HepG2 (cell line): ENCODE data around the gene SAE1. TPM values are rescaled to one million over a fixed set of nuclear protein-coding genes. Genes with fewer than 3 reads are reported as not detected.

Experiments
- ARNTL ChIP-seq: sonication (generic); formaldehyde crosslinking; IDR thresholded peaks from 2 replicates; pipeline ENCODE4 v1.4.0; 2020; ENCODE audit warnings: mild to moderate bottlenecking, missing genetic modification reagents
- CREB1 ChIP-seq, 2 experiments: fragments of 450-650 bp in 1 of 2; IDR thresholded peaks; 2 replicates each; pipeline ENCODE4 v1.6.1; 2016 to 2017; ENCODE audit warnings: control low read depth in 1 of 2, mild to moderate bottlenecking in 1 of 2, missing compliant biosample characterization in 1 of 2, missing genetic modification characterization in 1 of 2
- FOSL1 ChIP-seq: sonication (generic); formaldehyde crosslinking; IDR thresholded peaks from 2 replicates; pipeline ENCODE4 v1.9.0; 2021; ENCODE audit warnings: missing genetic modification reagents, borderline replicate concordance
- FOXC1 ChIP-seq: sonication (generic); formaldehyde crosslinking; IDR thresholded peaks from 2 replicates; pipeline ENCODE4 v1.8.0; 2022; ENCODE audit warnings: mild to moderate bottlenecking, missing genetic modification reagents, borderline replicate concordance
- GATAD2A ChIP-seq: IDR thresholded peaks from 2 replicates; pipeline ENCODE4 v1.6.1; 2016
- GZF1 ChIP-seq: sonication (generic); formaldehyde crosslinking; IDR thresholded peaks from 2 replicates; pipeline ENCODE4 v1.5.1; 2020; ENCODE audit warnings: mild to moderate bottlenecking, missing genetic modification reagents
- KDM5B ChIP-seq: sonication (generic); formaldehyde crosslinking; IDR thresholded peaks from 2 replicates; pipeline ENCODE4 v1.4.0; 2020; ENCODE audit warnings: missing genetic modification reagents, mild to moderate bottlenecking, borderline replicate concordance
- POLR2AphosphoS5 ChIP-seq: IDR thresholded peaks from 2 replicates; pipeline ENCODE4 v1.6.1; 2012; ENCODE audit warnings: low read depth, low read length
- XBP1 ChIP-seq: sonication (generic); formaldehyde crosslinking; IDR thresholded peaks from 2 replicates; pipeline ENCODE4 v1.5.0; 2020; ENCODE audit warnings: missing genetic modification reagents
- ZNF766 ChIP-seq: sonication (generic); formaldehyde crosslinking; IDR thresholded peaks from 2 replicates; pipeline ENCODE4 v1.5.0; 2020; ENCODE audit warnings: missing genetic modification reagents, borderline replicate concordance
- ZNF776 ChIP-seq: sonication (generic); formaldehyde crosslinking; IDR thresholded peaks from 2 replicates; pipeline ENCODE4 v1.4.0; 2020; ENCODE audit warnings: mild to moderate bottlenecking, missing genetic modification reagents
- ZNF788 ChIP-seq: sonication (generic); formaldehyde crosslinking; IDR thresholded peaks from 2 replicates; pipeline ENCODE4 v1.5.0; 2020; ENCODE audit warnings: mild to moderate bottlenecking, missing genetic modification reagents, borderline replicate concordance
- ZNF878 ChIP-seq: sonication (generic); formaldehyde crosslinking; IDR thresholded peaks from 2 replicates; pipeline ENCODE4 v1.8.1; 2023; ENCODE audit warnings: mild to moderate bottlenecking, missing genetic modification reagents, moderate library complexity
- ZSCAN9 ChIP-seq: IDR thresholded peaks from 2 replicates; pipeline ENCODE4 v1.6.1; 2016; ENCODE audit warnings: borderline replicate concordance
- polyA plus RNA-seq, 8 experiments: library from polyadenylated mRNA; depleted of rRNA in 3 of 8; stranded (reverse) in 7 of 8; unstranded in 1 of 8; fragments of >200 nt; fragmentation: Illumina TruSeq in 4 of 8; extraction: Trizol in 4 of 8; gene quantifications; 2 replicates each; pipeline versions ENCODE4 v1.2.1 to v1.2.3, GENCODE V29; 2011 to 2016; ENCODE audit warnings: low read depth in 4 of 8, missing spikeins in 1 of 8, mixed read lengths in 1 of 8; ENCODE audit not compliant: insufficient read depth in 1 of 8
- total RNA-seq, 5 experiments: library from RNA; depleted of rRNA; stranded (reverse); fragments of >200 nt; fragmentation: Illumina TruSeq; extraction: Trizol; gene quantifications; 2 replicates each; pipeline ENCODE4 v1.2.3, GENCODE V29; 2016; ENCODE audit warnings: low read depth in 1 of 5
- TF ChIP-seq, protein P1 (sequence below): sonication (generic); formaldehyde crosslinking; IDR thresholded peaks from 2 replicates; pipeline ENCODE4 v1.8.0; 2022; ENCODE audit warnings: mild to moderate bottlenecking, missing genetic modification reagents, moderate library complexity
- TF ChIP-seq, protein P2 (sequence below): sonication (generic); formaldehyde crosslinking; IDR thresholded peaks from 2 replicates; pipeline ENCODE4 v1.5.1; 2020; ENCODE audit warnings: mild to moderate bottlenecking, missing genetic modification reagents
- TF ChIP-seq, protein P3 (sequence below): IDR thresholded peaks from 2 replicates; pipeline ENCODE4 v1.6.1; 2012; ENCODE audit warnings: low read depth, low read length, improper control_type of control experiment
- TF ChIP-seq, protein P4 (sequence below): sonication (generic); formaldehyde crosslinking; IDR thresholded peaks from 2 replicates; pipeline ENCODE4 v1.8.1; 2022; ENCODE audit warnings: mild to moderate bottlenecking, missing genetic modification reagents
- TF ChIP-seq, protein P5 (sequence below): sonication (generic); formaldehyde crosslinking; IDR thresholded peaks from 2 replicates; pipeline ENCODE4 v1.4.0; 2020; ENCODE audit warnings: mild to moderate bottlenecking, missing genetic modification reagents

SAE1 gene
- total and polyA plus RNA-seq, 2 of the 13 experiments (the other 11 are each of a cell fraction or from before 2014, with no cell fraction given): 87.6 to 197 TPM

DNA sequence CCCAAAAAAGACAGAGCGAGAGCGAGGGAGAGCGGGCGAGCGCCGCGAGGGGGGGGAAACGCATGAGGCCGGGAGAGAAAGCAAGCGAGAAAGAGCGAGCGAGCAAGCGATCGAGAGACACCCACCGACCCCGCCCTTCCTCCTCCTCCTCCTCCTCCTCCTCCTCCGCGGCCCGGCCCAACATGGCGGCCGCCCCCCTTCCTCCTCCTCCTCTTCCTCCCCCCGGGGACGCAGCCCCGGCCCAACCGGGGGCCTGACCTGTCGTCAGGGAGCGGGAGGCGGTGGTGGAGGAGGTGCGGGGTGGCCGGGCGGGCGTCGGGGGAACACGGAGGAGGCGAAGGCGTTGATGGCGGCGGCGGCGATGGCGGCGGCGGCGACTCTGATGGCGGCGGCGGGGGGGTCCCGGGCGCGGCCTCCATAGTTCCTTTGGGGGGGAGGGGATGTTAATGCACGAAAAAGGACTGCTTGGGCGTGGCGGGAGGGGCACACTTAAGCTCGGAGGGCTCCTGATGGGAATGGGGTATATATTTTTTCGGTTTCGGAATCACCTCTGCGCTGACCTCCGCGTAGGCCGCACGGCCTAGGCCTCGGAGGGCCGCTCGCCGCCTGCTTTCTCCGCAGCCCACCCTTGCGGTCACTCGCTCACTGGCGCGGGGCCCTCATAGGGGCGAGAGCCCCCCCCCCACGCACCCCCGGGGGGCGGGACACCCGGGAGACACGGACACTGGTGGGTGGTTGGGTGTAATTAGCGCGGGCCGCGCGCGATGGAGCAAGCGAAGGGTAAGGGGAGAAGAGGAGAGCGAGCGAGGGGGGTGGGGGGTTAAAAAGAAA is 18.3 kb upstream of the SAE1 start (continued):
- TF ChIP-seq, protein P1, sequence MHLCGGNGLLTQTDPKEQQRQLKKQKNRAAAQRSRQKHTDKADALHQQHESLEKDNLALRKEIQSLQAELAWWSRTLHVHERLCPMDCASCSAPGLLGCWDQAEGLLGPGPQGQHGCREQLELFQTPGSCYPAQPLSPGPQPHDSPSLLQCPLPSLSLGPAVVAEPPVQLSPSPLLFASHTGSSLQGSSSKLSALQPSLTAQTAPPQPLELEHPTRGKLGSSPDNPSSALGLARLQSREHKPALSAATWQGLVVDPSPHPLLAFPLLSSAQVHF: 0 out of 2 replicates have a peak, but pooled peaks have one; percentile 54
- TF ChIP-seq ZNF766 (no peak), ZNF878 (CRISPR knock-in tag) (no peak), FOSL1 (CRISPR knock-in tag) (no peak), GZF1 (CRISPR knock-in tag) (no peak; the same call in 1 of the 2 replicates), ARNTL (CRISPR knock-in tag) (no peak; the same call in 1 of the 2 replicates), FOXC1 (CRISPR knock-in tag) (no peak), ZSCAN9 (no peak), CREB1 (IDR thresholded peaks at IDR 0.05) (no peak), CREB1 (CRISPR knock-in tag; IDR thresholded peaks at IDR 0.05) (no peak), ZNF788 (peak; percentile 52; the same call in 1 of the 2 replicates), POLR2AphosphoS5 (peak; percentile 72), XBP1 (no peak), GATAD2A (CRISPR knock-in tag) (no peak), KDM5B (CRISPR knock-in tag) (peak; percentile 12; the same call in 1 of the 2 replicates), ZNF776 (0 out of 2 replicates have a peak, but pooled peaks have one; percentile 18)
- TF ChIP-seq, protein P2, sequence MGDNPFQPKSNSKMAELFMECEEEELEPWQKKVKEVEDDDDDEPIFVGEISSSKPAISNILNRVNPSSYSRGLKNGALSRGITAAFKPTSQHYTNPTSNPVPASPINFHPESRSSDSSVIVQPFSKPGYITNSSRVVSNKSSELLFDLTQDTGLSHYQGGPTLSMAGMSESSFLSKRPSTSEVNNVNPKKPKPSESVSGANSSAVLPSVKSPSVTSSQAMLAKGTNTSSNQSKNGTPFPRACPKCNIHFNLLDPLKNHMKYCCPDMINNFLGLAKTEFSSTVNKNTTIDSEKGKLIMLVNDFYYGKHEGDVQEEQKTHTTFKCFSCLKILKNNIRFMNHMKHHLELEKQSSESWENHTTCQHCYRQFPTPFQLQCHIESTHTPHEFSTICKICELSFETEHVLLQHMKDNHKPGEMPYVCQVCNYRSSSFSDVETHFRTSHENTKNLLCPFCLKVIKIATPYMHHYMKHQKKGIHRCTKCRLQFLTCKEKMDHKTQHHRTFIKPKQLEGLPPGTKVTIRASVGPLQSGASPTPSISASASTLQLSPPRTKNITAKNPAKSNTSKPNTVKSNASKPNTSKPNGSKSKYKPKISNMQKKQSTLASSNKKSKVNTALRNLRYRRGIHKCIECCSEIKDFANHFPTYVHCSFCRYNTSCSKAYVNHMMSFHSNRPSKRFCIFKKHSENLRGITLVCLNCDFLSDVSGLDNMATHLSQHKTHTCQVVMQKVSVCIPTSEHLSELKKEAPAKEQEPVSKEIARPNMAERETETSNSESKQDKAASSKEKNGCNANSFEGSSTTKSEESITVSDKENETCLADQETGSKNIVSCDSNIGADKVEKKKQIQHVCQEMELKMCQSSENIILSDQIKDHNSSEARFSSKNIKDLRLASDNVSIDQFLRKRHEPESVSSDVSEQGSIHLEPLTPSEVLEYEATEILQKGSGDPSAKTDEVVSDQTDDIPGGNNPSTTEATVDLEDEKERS (CRISPR knock-in tag): 0 out of 2 replicates have a peak, but pooled peaks have one; percentile 37
- TF ChIP-seq, protein P3, sequence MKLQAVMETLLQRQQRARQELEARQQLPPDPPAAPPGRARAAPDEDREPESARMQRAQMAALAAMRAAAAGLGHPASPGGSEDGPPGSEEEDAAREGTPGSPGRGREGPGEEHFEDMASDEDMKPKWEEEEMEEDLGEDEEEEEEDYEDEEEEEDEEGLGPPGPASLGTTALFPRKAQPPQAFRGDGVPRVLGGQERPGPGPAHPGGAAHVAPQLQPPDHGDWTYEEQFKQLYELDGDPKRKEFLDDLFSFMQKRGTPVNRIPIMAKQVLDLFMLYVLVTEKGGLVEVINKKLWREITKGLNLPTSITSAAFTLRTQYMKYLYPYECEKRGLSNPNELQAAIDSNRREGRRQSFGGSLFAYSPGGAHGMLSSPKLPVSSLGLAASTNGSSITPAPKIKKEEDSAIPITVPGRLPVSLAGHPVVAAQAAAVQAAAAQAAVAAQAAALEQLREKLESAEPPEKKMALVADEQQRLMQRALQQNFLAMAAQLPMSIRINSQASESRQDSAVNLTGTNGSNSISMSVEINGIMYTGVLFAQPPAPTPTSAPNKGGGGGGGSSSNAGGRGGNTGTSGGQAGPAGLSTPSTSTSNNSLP: no peak
- TF ChIP-seq, protein P4, sequence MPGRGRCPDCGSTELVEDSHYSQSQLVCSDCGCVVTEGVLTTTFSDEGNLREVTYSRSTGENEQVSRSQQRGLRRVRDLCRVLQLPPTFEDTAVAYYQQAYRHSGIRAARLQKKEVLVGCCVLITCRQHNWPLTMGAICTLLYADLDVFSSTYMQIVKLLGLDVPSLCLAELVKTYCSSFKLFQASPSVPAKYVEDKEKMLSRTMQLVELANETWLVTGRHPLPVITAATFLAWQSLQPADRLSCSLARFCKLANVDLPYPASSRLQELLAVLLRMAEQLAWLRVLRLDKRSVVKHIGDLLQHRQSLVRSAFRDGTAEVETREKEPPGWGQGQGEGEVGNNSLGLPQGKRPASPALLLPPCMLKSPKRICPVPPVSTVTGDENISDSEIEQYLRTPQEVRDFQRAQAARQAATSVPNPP (CRISPR knock-in tag): 0 out of 2 replicates have a peak, but pooled peaks have one; percentile 36
- TF ChIP-seq, protein P5, sequence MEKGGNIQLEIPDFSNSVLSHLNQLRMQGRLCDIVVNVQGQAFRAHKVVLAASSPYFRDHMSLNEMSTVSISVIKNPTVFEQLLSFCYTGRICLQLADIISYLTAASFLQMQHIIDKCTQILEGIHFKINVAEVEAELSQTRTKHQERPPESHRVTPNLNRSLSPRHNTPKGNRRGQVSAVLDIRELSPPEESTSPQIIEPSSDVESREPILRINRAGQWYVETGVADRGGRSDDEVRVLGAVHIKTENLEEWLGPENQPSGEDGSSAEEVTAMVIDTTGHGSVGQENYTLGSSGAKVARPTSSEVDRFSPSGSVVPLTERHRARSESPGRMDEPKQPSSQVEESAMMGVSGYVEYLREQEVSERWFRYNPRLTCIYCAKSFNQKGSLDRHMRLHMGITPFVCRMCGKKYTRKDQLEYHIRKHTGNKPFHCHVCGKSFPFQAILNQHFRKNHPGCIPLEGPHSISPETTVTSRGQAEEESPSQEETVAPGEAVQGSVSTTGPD (CRISPR knock-in tag): peak; percentile 80; the same call in 1 of the 2 replicates
